Measurements from ENCODE around the gene HSPA1L. TPM values are rescaled to one million over a fixed set of nuclear protein-coding genes. Genes with fewer than 3 reads are reported as not detected.
"Not testable (repeated sequence)": the region's sequence is repeated elsewhere in the genome, so short reads cannot be mapped to it uniquely, and the experiment has no call there.

Gene HSPA1L
- total RNA-seq, 1 experiment from 2014 or later: 0.86 TPM

DNA sequence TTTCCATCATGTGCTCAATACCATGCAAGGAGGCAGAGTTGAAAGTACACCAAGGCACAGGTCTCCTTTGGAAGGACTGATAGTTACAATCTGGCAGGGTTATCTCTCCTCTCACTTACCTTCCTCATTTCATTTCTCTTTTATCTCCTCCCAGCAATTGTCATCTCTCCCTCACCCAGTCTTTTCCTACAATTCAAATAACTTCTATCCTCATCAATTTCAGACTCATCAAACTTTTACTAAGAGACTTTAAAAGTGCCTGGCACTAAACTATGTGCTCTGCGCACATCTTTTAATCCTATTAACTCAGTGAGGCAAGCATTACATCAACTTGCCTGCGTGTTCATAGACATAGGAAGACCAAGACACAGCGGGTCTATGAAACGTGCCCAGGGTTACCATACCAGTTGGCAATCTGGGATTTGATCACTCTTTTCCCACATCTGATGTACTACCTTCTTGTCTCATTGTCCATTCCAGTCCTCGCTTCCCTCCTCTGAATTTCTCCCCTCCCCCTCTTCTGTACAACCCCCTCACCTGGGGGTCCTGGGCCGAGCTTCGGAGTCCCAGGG lies 20.7 kb downstream of the HSPA1L start:
- CTCF ChIA-PET: interaction anchor here (0.6 to 2.9 kb wide), 3 partner anchors 10 to 69 kb away, joined by 5 to 21 read pairs (median 10); partner anchors contain the start of genes LSM2 and NEU1
- H3K4me1 ChIP-seq: 0 out of 2 replicates have a peak, but pooled peaks cover 3% of the 10 kb centered on the region
- no peaks in the 10 kb centered on the region for H3K27me3 Mint-ChIP-seq (ENCODE audit: insufficient read depth, unreplicated experiment)
- intact Hi-C loops (cut with micrococcal nuclease; ENCODE audit: unreplicated experiment): no loop called here
- H3K9me3 ChIP-seq: no peaks in the 10 kb centered on the region
- no peaks in the 10 kb centered on the region for H3K9me3 Mint-ChIP-seq (ENCODE audit: unreplicated experiment)
- TSS peak; percentile 52 for BruUV-seq (replicated peaks)
- POLR2A ChIA-PET: interaction anchor here (1.1 to 2.1 kb wide), 3 partner anchors 12 to 33 kb away, joined by 4 to 29 read pairs (median 23); partner anchors contain the start of genes HSPA1A, HSPA1B, HSPA1L and LSM2
- H3K4me3 Mint-ChIP-seq (ENCODE audit: unreplicated experiment): peak overlapping the region; percentile 98
- peak in 1 of 2 experiments; percentile 18 for DNase-seq
- no peaks in the 10 kb centered on the region for H3K27me3 ChIP-seq (replicated peaks; ENCODE audit: control insufficient read depth, insufficient read depth, low read length)
- no peaks in the 10 kb centered on the region for H3K36me3 ChIP-seq (ENCODE audit: control insufficient read depth, insufficient read depth, low read length)
- H3K4me1 Mint-ChIP-seq (ENCODE audit: low read depth, unreplicated experiment): peaks cover 21% of the 10 kb centered on the region
- H3K27ac Mint-ChIP-seq (ENCODE audit: unreplicated experiment): peak overlapping the region; percentile 94
- peaks cover 39% of the 10 kb centered on the region for H3K36me3 Mint-ChIP-seq (ENCODE audit: insufficient read depth, unreplicated experiment)
- peak overlapping the region; percentile 80 for H3K4me3 ChIP-seq (ENCODE audit: low read depth, low read length)
- TF ChIP-seq, protein P1, sequence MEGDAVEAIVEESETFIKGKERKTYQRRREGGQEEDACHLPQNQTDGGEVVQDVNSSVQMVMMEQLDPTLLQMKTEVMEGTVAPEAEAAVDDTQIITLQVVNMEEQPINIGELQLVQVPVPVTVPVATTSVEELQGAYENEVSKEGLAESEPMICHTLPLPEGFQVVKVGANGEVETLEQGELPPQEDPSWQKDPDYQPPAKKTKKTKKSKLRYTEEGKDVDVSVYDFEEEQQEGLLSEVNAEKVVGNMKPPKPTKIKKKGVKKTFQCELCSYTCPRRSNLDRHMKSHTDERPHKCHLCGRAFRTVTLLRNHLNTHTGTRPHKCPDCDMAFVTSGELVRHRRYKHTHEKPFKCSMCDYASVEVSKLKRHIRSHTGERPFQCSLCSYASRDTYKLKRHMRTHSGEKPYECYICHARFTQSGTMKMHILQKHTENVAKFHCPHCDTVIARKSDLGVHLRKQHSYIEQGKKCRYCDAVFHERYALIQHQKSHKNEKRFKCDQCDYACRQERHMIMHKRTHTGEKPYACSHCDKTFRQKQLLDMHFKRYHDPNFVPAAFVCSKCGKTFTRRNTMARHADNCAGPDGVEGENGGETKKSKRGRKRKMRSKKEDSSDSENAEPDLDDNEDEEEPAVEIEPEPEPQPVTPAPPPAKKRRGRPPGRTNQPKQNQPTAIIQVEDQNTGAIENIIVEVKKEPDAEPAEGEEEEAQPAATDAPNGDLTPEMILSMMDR (IDR thresholded peaks at IDR 0.05; ENCODE audit: insufficient read depth in 1 of 2, low read depth in 1 of 2, low read length in 1 of 2, severe bottlenecking in 1 of 2, unreplicated experiment in 1 of 2): no peak

DNA sequence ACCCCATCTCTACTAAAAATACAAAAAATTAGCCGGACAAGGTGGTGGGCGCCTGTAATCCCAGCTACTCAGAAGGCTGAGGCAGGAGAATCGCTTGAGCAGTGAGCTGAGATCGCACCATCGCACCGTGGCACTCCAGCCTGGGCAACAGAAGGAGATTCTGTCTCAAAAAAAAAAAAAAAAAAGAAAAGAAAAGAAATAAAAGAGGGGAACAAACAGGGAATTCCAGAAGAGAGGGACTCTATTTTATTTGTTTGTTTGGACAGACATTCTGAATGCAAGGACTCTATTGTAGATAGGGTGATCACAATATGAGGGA lies 21.2 kb downstream of the HSPA1L start:
- POLR2A ChIA-PET; BruUV-seq (replicated peaks); CTCF ChIA-PET; H3K4me1 ChIP-seq; H3K27me3 ChIP-seq (replicated peaks; ENCODE audit: control insufficient read depth, insufficient read depth, low read length); H3K9me3 ChIP-seq; H3K9me3 Mint-ChIP-seq (ENCODE audit: unreplicated experiment); H3K27ac Mint-ChIP-seq (ENCODE audit: unreplicated experiment); H3K27me3 Mint-ChIP-seq (ENCODE audit: insufficient read depth, unreplicated experiment); H3K4me3 ChIP-seq (ENCODE audit: low read depth, low read length); DNase-seq; intact Hi-C loops (cut with micrococcal nuclease; ENCODE audit: unreplicated experiment); H3K36me3 ChIP-seq (ENCODE audit: control insufficient read depth, insufficient read depth, low read length): not testable (repeated sequence)
- Mint-ChIP-seq H3K36me3 (ENCODE audit: insufficient read depth, unreplicated experiment) (peaks cover 44% of the 10 kb centered on the region), H3K4me1 (ENCODE audit: low read depth, unreplicated experiment) (peaks cover 21% of the 10 kb centered on the region), H3K4me3 (ENCODE audit: unreplicated experiment) (peak overlapping the region; percentile 98)

- no peaks in the 10 kb centered on the region for H3K9me3 Mint-ChIP-seq (ENCODE audit: unreplicated experiment)
- H3K4me1 ChIP-seq: 0 out of 2 replicates have a peak, but pooled peaks cover 3% of the 10 kb centered on the region
- no peak overlapping the region for H3K4me3 Mint-ChIP-seq (ENCODE audit: unreplicated experiment)
- no peak overlapping the region for H3K27ac Mint-ChIP-seq (ENCODE audit: unreplicated experiment)
- intact Hi-C loops (cut with micrococcal nuclease; ENCODE audit: unreplicated experiment): no loop called here
- peaks cover 21% of the 10 kb centered on the region for H3K4me1 Mint-ChIP-seq (ENCODE audit: low read depth, unreplicated experiment)
- no peaks in the 10 kb centered on the region for H3K27me3 Mint-ChIP-seq (ENCODE audit: insufficient read depth, unreplicated experiment)
- ChIA-PET CTCF (no interaction called here), POLR2A (no interaction called here)
- H3K36me3 ChIP-seq (ENCODE audit: control insufficient read depth, insufficient read depth, low read length): no peaks in the 10 kb centered on the region
- no peaks in the 10 kb centered on the region for H3K9me3 ChIP-seq
- no peak overlapping the region for H3K4me3 ChIP-seq (ENCODE audit: low read depth, low read length)
- H3K27me3 ChIP-seq (replicated peaks; ENCODE audit: control insufficient read depth, insufficient read depth, low read length): no peaks in the 10 kb centered on the region
- TF ChIP-seq, protein P1 (IDR thresholded peaks at IDR 0.05; ENCODE audit: insufficient read depth in 1 of 2, low read depth in 1 of 2, low read length in 1 of 2, severe bottlenecking in 1 of 2, unreplicated experiment in 1 of 2): no peak
- H3K36me3 Mint-ChIP-seq (ENCODE audit: insufficient read depth, unreplicated experiment): peaks cover 53% of the 10 kb centered on the region
- no peak for DNase-seq
- BruUV-seq (replicated peaks): no TSS peak
These were observed 22.3 kb downstream of the HSPA1L start for GRCh38 chr6:31792761-31793171.
